AG04449 (cell line): Measurements from ENCODE around the gene CSTF3.

Experiments
- CTCF ChIA-PET: fragments of 350-600 bp; formaldehyde crosslinking; extraction: SDS; loops from one replicate; lab custom pipeline; 2021; ENCODE audit warnings: antibody characterized with exemption; lab: Yijun Ruan, JAX
- POLR2A ChIA-PET: fragments of 400-600, 350-600 bp; formaldehyde crosslinking; extraction: SDS; loops from one replicate; lab custom pipeline; 2020; ENCODE audit warnings: antibody characterized with exemption, inconsistent platforms; lab: Yijun Ruan, JAX
- DNase-seq: peaks from one replicate; pipeline ENCODE4 v3.0.0-alpha.2; 2010; ENCODE audit warnings: low read depth, low spot score
- H3K4me3 ChIP-seq: 2 replicates; pipeline ENCODE4 v1.5.1; 2011; ENCODE audit warnings: low read depth, mild to moderate bottlenecking, control low read depth, low read length
- CTCF ChIP-seq: IDR thresholded peaks from one replicate; pipeline ENCODE4 v1.5.1; 2011; ENCODE audit warnings: mild to moderate bottlenecking, moderate library complexity, low read length, control low read depth, inconsistent platforms; ENCODE audit not compliant: insufficient read depth; ENCODE audit errors: missing control alignments

The CSTF3 gene

DNA sequence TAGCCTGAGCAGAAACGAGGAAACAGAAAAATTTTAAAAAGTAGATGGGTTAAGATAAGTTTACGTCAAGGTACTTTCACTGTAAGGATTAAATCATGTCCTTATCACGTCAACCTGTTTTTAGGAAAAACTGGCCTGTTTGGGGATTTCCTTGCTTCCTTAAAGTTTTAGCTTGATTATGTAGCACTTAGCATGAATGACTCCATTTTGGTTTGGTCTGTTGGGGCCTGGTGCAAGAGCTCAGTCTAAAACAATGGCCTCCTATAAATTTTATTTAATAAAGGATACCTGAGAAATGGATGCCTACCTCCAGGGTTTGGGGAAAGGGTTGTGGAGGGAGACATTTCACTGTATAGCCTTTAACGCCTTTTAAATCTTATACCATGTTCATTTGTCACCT is 33.2 kb upstream of the CSTF3 start:
- no peak for DNase-seq
- CTCF ChIA-PET, result no interaction called here
- POLR2A ChIA-PET, result no interaction called here
- TF ChIP-seq CTCF, result no peak
- no peak overlapping the region for H3K4me3 ChIP-seq

DNA sequence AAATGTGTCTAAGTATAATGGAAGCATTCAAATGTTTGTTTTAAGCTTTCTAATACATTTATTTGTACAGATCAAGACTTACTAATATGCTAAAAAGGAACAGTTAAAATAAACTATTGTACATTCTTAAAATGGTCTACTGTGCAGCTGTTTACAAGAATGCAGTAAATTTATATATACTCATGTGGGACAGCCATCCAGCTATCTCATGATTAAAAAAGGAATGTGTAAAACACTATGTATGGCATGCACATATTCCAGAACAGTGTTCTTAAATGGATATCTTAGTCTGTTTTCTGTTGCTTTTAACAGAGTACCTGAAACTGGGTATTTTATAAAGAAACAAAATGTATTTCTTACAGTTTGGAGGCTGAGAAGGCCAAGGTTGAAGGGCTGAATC is 30.2 kb upstream of the CSTF3 start:
- no peak overlapping the region for H3K4me3 ChIP-seq
- ChIA-PET CTCF (interaction anchor here (1.4 kb wide), 1 partner anchor 29 kb away, joined by 3 read pairs; no protein-coding TSS in a partner anchor), POLR2A (interaction anchor here (1.0 kb wide), 1 partner anchor 30 kb away, joined by 3 read pairs; the partner anchor contains the start of gene CSTF3)
- TF ChIP-seq CTCF, result no peak
- peak; percentile 31 for DNase-seq

DNA sequence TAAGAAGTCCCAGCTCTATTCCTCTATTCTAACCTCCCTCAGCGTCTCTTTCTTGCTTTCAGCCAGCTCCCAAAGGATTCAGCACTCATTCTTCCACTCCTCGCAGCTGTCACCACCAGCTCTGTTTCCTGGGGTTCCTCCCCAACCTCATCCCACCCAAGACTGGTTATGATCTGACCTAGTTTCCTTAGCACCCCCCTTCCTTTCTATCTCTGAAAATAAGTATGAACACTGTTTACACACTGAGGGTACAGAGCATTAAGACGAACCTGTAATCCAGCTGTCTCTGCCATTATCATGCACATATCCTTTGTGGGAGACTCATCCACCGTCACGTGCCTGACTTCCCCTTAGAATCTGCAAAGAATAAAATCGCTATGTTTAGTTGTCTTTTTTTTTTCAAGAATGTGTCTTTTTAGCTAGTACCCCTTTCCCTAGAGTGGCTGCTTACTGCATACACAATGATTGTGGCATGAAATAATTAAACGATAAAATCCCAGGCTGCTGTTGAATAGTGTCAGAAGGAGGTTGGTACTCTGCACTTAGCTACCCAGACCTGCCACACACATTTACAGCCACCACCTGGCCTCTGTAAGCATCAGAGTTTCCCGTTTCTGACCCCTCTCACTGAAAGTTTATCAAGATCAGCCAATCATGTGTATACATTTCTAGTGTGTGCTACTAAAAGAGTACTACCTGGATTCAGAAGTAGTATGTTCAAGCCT is 26.9 kb upstream of the CSTF3 start:
- DNase-seq, result no peak

DNA sequence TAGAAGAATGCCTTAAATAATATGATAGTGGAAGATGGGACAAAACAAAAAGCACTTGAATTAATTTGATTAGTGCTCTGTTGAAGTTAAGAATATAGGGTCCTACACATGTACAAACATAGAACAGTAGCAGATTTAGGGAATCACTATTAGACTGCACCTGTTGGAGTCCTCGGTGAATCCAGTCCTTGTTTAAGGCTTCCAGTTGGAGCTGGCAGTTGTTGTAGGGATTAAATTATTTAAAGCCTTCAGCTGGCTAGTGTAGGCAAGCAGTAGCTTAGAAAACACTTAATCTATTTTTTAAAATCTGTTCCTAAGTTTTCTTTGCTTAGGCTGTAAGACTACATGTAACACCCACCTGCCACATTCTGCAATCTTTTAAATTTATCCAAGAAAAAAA is 24.5 kb upstream of the CSTF3 start:
- no peak for DNase-seq
- no peak for TF ChIP-seq CTCF
- no peak overlapping the region for H3K4me3 ChIP-seq
- ChIA-PET CTCF (no interaction called here), POLR2A (no interaction called here)

More for the DNA sequence above, 26.9 kb upstream of the CSTF3 start:
- H3K4me3 ChIP-seq, result no peak overlapping the region
- ChIA-PET POLR2A (interaction anchor here (0.6 kb wide), 1 partner anchor 11 kb away, joined by 3 read pairs; no protein-coding TSS in a partner anchor), CTCF (interaction anchor here (0.9 to 1.1 kb wide), 2 partner anchors 22 to 507 kb away, joined by 3 read pairs; no protein-coding TSS in a partner anchor)
- no peak for TF ChIP-seq CTCF

DNA sequence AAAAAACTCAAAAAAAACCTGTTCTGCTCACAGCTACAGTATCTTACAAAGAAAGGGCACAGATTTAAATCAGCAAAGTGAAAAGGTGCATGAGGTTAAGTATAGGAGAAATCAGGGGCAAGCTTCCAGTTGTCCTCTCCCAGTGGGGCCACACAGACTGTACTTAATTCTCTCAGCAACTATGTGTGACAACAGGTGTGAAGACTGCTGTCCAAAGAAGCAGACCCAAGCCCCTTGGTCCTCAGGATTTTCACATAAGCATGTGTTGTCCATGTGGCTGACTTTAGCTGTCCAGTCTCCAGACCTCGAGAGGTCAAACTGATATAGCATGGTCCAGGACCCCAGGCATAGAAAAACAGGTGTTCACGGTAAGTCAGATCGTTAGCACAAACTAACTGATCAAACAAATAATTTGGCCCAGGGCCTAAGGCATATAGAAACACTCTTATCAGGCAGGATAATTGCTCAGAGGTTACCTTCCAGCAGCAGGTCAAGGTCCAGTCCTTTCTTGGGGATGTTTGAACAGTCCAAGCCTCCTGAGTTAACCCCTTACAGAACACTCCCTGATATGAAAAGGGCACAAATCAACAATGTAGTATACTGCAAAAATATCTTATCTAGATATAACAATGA is 21.1 kb upstream of the CSTF3 start:
- CTCF ChIA-PET, result no interaction called here
- DNase-seq, result no peak
- H3K4me3 ChIP-seq, result no peak overlapping the region
- POLR2A ChIA-PET, result no interaction called here
- no peak for TF ChIP-seq CTCF

DNA sequence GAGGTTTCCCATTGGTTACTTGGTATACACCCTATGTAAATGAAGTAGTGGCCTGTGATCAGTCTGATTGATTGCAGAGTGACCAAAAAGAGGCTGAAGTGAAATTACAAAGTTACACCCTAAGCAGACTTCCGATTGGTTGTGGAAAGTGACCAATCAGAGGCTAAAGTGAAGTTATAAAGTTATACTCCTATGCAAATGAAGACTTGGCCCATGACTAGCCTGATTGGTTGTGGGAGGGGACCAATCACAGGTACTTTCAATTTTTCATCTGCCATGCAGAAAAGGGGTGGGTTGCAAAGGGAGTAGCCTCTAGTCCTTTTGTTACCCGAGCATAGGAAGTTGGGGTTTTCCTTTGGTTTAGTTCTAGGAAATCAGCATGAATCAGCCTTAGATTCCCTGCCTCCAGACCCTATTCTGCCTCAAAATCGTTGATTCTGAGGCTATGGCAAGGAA is 18.1 kb upstream of the CSTF3 start:
- ChIA-PET POLR2A (no interaction called here), CTCF (interaction anchor here (3.4 kb wide), 1 partner anchor 13 kb away, joined by 16 read pairs; no protein-coding TSS in a partner anchor)
- H3K4me3 ChIP-seq, result no peak overlapping the region
- TF ChIP-seq CTCF, result no peak
- DNase-seq, result no peak
